Measurements from ENCODE around the gene WNT4. TPM values are rescaled to one million over a fixed set of nuclear protein-coding genes. Genes with fewer than 3 reads are reported as not detected.

The WNT4 gene
- total RNA-seq, 2 donors from 2014 or later = 0.44 TPM; not detected in 1

GRCh38 chr1:22089787-22090186 lies 53.1 kb downstream of the WNT4 start:
- peaks cover 34% of the 10 kb centered on the region for H3K4me1 Mint-ChIP-seq
- H3K27ac Mint-ChIP-seq = peak overlapping the region; percentile 31
- Histone ChIP-seq H3K9ac (ENCODE audit: extremely low read depth, low read length, poor library complexity, severe bottlenecking) (no peak overlapping the region), H3K4me1 (ENCODE audit: control insufficient read depth, insufficient read depth, low read length) (peaks cover 11% of the 10 kb centered on the region), H3K27me3 (ENCODE audit: control insufficient read depth, insufficient read depth, low read length, poor library complexity, severe bottlenecking) (no peaks in the 10 kb centered on the region), H3K27ac (ENCODE audit: low read depth, low read length) (no peak overlapping the region), H3K36me3 (ENCODE audit: control insufficient read depth, insufficient read depth, low read length) (peaks cover 91% of the 10 kb centered on the region), H3K4me3 (ENCODE audit: low read length) (peak overlapping the region; percentile 59), H3K9me3 (ENCODE audit: control insufficient read depth, low read length) (no peaks in the 10 kb centered on the region)
- no peaks in the 10 kb centered on the region for H3K27me3 Mint-ChIP-seq (ENCODE audit: insufficient read depth)
- H3K4me3 Mint-ChIP-seq = no peak overlapping the region
- no peak for TF ChIP-seq CTCF (conservative IDR thresholded peaks at IDR 0.05)
- 48 to 61% methylated on average over 3 to 6 of the region's 6 CpGs for WGBS, 2 experiments (ENCODE audit: insufficient coverage in 1 of 2, insufficient read length in 1 of 2)
- H3K9me3 Mint-ChIP-seq = no peaks in the 10 kb centered on the region
- peaks cover 68% of the 10 kb centered on the region for H3K36me3 Mint-ChIP-seq (ENCODE audit: low read depth)
- no peak for DNase-seq

GRCh38 chr1:22089134-22089571 lies 53.7 kb downstream of the WNT4 start:
- no peak overlapping the region for H3K9ac ChIP-seq (ENCODE audit: extremely low read depth, low read length, poor library complexity, severe bottlenecking)
- peaks cover 92% of the 10 kb centered on the region for H3K36me3 ChIP-seq (ENCODE audit: control insufficient read depth, insufficient read depth, low read length)
- peak overlapping the region; percentile 59 for H3K4me3 ChIP-seq (ENCODE audit: low read length)
- DNase-seq = no peak
- 84 to 94% methylated on average over 2 to 3 of the region's 3 CpGs for WGBS, 2 experiments (ENCODE audit: insufficient coverage in 1 of 2, insufficient read length in 1 of 2)
- no peak for TF ChIP-seq CTCF (conservative IDR thresholded peaks at IDR 0.05)
- peaks cover 11% of the 10 kb centered on the region for H3K4me1 ChIP-seq (ENCODE audit: control insufficient read depth, insufficient read depth, low read length)
- Mint-ChIP-seq H3K9me3 (no peaks in the 10 kb centered on the region), H3K27ac (peak overlapping the region; percentile 88), H3K4me3 (no peak overlapping the region), H3K36me3 (ENCODE audit: low read depth) (peaks cover 70% of the 10 kb centered on the region), H3K4me1 (peaks cover 34% of the 10 kb centered on the region), H3K27me3 (ENCODE audit: insufficient read depth) (no peaks in the 10 kb centered on the region)
- H3K27me3 ChIP-seq (ENCODE audit: control insufficient read depth, insufficient read depth, low read length, poor library complexity, severe bottlenecking) = no peaks in the 10 kb centered on the region
- no peak overlapping the region for H3K27ac ChIP-seq (ENCODE audit: low read depth, low read length)
- H3K9me3 ChIP-seq (ENCODE audit: control insufficient read depth, low read length) = no peaks in the 10 kb centered on the region

- peak overlapping the region; percentile 88 for H3K27ac Mint-ChIP-seq
- Histone ChIP-seq H3K4me1 (ENCODE audit: control insufficient read depth, insufficient read depth, low read length) (peaks cover 11% of the 10 kb centered on the region), H3K4me3 (ENCODE audit: low read length) (no peak overlapping the region), H3K9ac (ENCODE audit: extremely low read depth, low read length, poor library complexity, severe bottlenecking) (no peak overlapping the region), H3K27ac (ENCODE audit: low read depth, low read length) (no peak overlapping the region), H3K27me3 (ENCODE audit: control insufficient read depth, insufficient read depth, low read length, poor library complexity, severe bottlenecking) (no peaks in the 10 kb centered on the region), H3K9me3 (ENCODE audit: control insufficient read depth, low read length) (no peaks in the 10 kb centered on the region), H3K36me3 (ENCODE audit: control insufficient read depth, insufficient read depth, low read length) (peaks cover 93% of the 10 kb centered on the region)
- WGBS, 2 experiments (ENCODE audit: insufficient coverage in 1 of 2, insufficient read length in 1 of 2) = 84 to 89% methylated on average over 1 to 2 of the region's 2 CpGs
- peaks cover 70% of the 10 kb centered on the region for H3K36me3 Mint-ChIP-seq (ENCODE audit: low read depth)
- no peak for DNase-seq
- H3K4me3 Mint-ChIP-seq = no peak overlapping the region
- H3K9me3 Mint-ChIP-seq = no peaks in the 10 kb centered on the region
- H3K4me1 Mint-ChIP-seq = peaks cover 34% of the 10 kb centered on the region
- no peaks in the 10 kb centered on the region for H3K27me3 Mint-ChIP-seq (ENCODE audit: insufficient read depth)
- TF ChIP-seq CTCF (conservative IDR thresholded peaks at IDR 0.05) = no peak
Measured at GRCh38 chr1:22088331-22088730, 54.6 kb downstream of the WNT4 start.
